Fibroblast of lung (primary cell): ENCODE measurements around the gene C22orf15.

Experiments
- EZH2 ChIP-seq: IDR thresholded peaks from 2 replicates; pipeline ENCODE4 v1.5.1; 2012; ENCODE audit warnings: low read length, control low read depth, mild to moderate bottlenecking; ENCODE audit errors: missing control alignments
- TF ChIP-seq, protein P1 (sequence below), 2 donors: IDR thresholded peaks in 1 of 2; conservative IDR thresholded peaks in 1 of 2; 1 replicate in 1 of 2; 2 replicates in 1 of 2; pipeline ENCODE4 v1.5.1; 2011 to 2012; ENCODE audit warnings: low read length in 2 of 2, control low read depth in 1 of 2, inconsistent platforms in 1 of 2, low read depth in 1 of 2, mild to moderate bottlenecking in 1 of 2

DNA sequence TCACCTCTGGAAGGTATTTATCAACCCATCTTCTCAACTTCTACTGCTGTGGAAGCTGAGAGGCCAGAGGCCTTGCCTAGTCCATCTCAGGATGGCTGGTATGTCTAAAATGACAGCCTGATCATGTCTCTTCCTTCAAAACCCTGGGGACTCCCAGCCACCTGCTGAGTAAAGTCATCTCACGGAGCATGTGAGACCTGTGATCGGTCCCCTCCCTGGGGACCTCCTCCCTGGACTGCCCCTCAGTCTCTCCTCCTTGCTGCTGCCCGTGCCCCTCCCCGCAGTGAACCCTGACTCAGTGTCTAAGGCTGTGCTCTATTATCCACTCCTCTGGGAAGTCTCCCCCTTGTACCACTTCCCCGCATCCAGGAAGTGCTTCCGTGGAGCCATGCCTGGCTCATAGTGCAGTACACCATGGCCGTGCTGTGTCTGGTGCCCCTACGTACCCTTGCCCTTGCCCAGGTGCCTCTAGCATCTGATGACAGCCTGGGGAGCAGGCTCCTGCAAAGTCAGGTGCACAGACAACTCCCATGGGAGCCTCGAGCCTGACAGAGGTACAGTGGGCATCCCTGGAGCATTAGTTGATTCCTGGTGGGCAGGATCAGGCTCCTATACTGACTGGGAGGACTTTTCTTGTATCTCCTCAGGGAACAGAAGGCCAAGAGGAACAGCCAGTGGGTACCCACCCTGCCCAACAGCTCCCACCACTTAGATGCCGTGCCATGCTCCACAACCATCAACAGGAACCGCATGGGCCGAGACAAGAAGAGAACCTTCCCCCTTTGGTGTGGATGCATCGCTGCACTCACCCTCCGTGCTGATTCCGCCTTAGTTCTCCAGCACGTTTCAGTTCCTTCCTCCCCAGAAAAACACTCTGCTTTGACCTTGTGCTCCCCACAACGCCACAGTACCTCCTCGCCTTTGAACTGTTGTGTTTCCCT, 37.8 kb downstream of the C22orf15 start:
- TF ChIP-seq, protein P1, sequence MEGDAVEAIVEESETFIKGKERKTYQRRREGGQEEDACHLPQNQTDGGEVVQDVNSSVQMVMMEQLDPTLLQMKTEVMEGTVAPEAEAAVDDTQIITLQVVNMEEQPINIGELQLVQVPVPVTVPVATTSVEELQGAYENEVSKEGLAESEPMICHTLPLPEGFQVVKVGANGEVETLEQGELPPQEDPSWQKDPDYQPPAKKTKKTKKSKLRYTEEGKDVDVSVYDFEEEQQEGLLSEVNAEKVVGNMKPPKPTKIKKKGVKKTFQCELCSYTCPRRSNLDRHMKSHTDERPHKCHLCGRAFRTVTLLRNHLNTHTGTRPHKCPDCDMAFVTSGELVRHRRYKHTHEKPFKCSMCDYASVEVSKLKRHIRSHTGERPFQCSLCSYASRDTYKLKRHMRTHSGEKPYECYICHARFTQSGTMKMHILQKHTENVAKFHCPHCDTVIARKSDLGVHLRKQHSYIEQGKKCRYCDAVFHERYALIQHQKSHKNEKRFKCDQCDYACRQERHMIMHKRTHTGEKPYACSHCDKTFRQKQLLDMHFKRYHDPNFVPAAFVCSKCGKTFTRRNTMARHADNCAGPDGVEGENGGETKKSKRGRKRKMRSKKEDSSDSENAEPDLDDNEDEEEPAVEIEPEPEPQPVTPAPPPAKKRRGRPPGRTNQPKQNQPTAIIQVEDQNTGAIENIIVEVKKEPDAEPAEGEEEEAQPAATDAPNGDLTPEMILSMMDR (conservative IDR thresholded peaks at IDR 0.05 in 1 of 2, IDR thresholded peaks at IDR 0.05 in 1 of 2; ENCODE audit: low read depth in 1 of 2, low read length in 2 of 2), result no peak
- no peak for TF ChIP-seq EZH2
